SK-N-DZ (cell line): ENCODE data around the gene LCLAT1.

Experiments used
- DNase-seq: peaks from one replicate; pipeline ENCODE4 v3.0.0-alpha.2; 2015; ENCODE audit warnings: low spot score
- small RNA-seq, 2 experiments: library from RNA; depleted of rRNA; stranded (forward); fragments of <200 nt; gene quantifications; one replicate each; pipeline ENCODE3, GENCODE V24; 2014

LCLAT1 gene

DNA sequence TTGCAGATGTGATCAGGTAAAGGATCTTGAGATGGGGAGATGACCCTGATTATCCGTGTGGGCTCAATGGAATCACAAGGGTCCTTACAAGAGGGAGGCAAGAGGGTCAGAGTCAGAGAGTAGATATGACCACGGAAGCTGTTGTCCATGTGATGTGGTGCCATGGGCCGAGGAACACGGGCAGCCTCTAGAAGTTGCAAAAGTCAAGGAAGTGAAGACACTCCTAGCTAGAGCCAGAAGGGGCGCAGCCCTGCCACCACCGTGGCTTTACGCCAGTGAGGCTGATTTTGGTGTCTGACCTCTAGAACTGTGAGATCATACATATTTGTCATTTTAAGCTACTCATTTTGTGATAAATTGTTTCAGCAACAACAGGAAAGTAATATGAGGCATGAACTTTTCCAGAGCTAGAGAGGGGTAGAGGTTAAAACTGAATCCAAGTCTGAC is 245.8 kb downstream of the LCLAT1 start:
- no peak for DNase-seq

Small RNA genes lying within 50 kb of the gene (small RNA-seq; reads per million reads assigned to genes)
- gene AC073255.1, result 0 reads per million in 2 experiments
